OCI-LY3 (cell line): ENCODE results near the gene SHMT1.

ENCODE experiments used
- CTCF ChIP-seq: fragments of 200-600, 300-600 bp; sonication (generic); IDR thresholded peaks from 2 replicates; pipeline ENCODE4 v1.5.1; 2014; ENCODE audit warnings: antibody characterized with exemption, low read length, low read depth
- EZH2phosphoT487 ChIP-seq: fragments of 200-600 bp; shearing (Covaris generic); IDR thresholded peaks from 2 replicates; pipeline ENCODE4 v1.6.1; 2018; ENCODE audit warnings: antibody characterized with exemption, mixed run types, low read depth

GRCh38 chr17:18377437-18378204 lies 14.3 kb upstream of the SHMT1 start, which contains the start of gene EVPLL:
- TF ChIP-seq CTCF (no peak), EZH2phosphoT487 (no peak)
